ENCODE measurements around the gene ZRANB1. TPM values are rescaled to one million over a fixed set of nuclear protein-coding genes. Genes with fewer than 3 reads are reported as not detected.

Gene ZRANB1
- total and polyA plus RNA-seq, 2 donors from 2014 or later: 8.9 to 17.5 TPM

DNA sequence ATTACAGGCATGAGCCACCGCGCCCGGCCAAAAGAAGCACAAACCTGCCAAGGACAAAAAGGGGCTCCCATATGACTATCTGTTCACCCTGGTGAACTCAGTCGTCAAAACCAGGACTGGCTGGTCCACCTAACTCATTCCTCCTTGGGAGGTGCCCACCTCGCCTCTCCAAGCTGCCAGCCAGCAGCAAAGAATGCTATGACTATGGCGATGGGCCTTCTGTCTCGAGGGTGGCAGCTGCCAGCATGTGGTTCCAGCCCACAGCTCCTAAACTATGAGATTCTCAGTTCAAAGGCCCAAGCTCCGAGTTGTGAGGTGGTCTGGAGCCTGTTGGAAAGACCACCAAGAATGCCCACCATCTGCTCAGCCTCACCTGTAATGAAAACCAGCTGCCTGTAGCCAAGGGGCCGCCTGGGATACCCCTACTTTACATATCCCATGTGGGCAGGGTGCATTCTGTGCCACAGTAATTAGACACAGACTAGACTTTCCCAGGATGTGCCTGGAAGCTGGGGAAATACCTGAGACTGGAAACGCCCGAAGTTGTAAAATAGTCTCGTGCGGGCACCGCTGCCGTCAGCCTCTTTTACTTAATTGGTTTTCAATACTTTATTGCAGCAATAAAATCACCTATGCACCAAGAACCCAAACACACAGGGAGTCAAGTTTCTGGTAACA lies 71.1 kb downstream of the ZRANB1 start:
- Histone ChIP-seq H3K4me3 (ENCODE audit: low read length in 3 of 3) (no peak overlapping the region), H3K27me3 (ENCODE audit: control insufficient read depth, insufficient read depth, low read length) (no peaks in the 10 kb centered on the region), H3K9ac (ENCODE audit: low read length in 3 of 3) (no peak overlapping the region), H3K27ac (ENCODE audit: low read depth in 2 of 2, low read length in 2 of 2) (no peak overlapping the region), H3K36me3 (ENCODE audit: control insufficient read depth in 2 of 3, insufficient read depth in 3 of 3, low read length in 3 of 3) (peaks cover 0 to 4% (median 2%) of the 10 kb centered on the region in 3 donors), H3K4me1 (ENCODE audit: control insufficient read depth in 2 of 3, insufficient read depth in 2 of 3, low read depth in 1 of 3, low read length in 3 of 3) (peaks cover 0 to 40% (median 22%) of the 10 kb centered on the region in 3 donors), H3K9me3 (ENCODE audit: control insufficient read depth in 2 of 3, insufficient read depth in 1 of 3, low read length in 3 of 3) (no peaks in the 10 kb centered on the region)
- DNase-seq: peak in 1 of 5 donors; percentile 35
- TF ChIP-seq, protein P1, sequence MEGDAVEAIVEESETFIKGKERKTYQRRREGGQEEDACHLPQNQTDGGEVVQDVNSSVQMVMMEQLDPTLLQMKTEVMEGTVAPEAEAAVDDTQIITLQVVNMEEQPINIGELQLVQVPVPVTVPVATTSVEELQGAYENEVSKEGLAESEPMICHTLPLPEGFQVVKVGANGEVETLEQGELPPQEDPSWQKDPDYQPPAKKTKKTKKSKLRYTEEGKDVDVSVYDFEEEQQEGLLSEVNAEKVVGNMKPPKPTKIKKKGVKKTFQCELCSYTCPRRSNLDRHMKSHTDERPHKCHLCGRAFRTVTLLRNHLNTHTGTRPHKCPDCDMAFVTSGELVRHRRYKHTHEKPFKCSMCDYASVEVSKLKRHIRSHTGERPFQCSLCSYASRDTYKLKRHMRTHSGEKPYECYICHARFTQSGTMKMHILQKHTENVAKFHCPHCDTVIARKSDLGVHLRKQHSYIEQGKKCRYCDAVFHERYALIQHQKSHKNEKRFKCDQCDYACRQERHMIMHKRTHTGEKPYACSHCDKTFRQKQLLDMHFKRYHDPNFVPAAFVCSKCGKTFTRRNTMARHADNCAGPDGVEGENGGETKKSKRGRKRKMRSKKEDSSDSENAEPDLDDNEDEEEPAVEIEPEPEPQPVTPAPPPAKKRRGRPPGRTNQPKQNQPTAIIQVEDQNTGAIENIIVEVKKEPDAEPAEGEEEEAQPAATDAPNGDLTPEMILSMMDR (IDR thresholded peaks at IDR 0.05; ENCODE audit: borderline replicate concordance, extremely low read depth, insufficient read depth): no peak
- no peak for FAIRE-seq
- intact Hi-C loops (cut with DNase I): no loop called here

DNA sequence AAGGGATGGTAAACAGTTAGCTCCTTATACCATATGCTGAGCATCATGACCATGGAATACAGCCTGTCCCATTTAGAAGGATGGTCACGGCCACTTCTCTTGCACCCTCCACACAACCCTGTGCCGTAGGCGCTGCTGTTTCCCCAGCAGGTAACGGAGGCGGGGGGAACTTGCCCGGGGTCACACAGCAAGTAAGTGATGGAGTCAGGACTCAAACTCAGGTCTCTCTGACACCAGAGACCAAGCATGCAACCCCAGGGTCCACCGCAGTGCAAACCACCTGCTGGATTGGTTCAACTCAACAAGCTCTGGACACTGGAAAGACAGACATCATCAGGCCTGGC lies 71.6 kb downstream of the ZRANB1 start:
- Histone ChIP-seq H3K27ac (ENCODE audit: low read depth in 2 of 2, low read length in 2 of 2) (no peak overlapping the region), H3K9ac (ENCODE audit: low read length in 3 of 3) (no peak overlapping the region), H3K4me3 (ENCODE audit: low read length in 3 of 3) (no peak overlapping the region), H3K4me1 (ENCODE audit: control insufficient read depth in 2 of 3, insufficient read depth in 2 of 3, low read depth in 1 of 3, low read length in 3 of 3) (peaks cover 0 to 41% (median 22%) of the 10 kb centered on the region in 3 donors), H3K9me3 (ENCODE audit: control insufficient read depth in 2 of 3, insufficient read depth in 1 of 3, low read length in 3 of 3) (no peaks in the 10 kb centered on the region), H3K36me3 (ENCODE audit: control insufficient read depth in 2 of 3, insufficient read depth in 3 of 3, low read length in 3 of 3) (peaks cover 0 to 4% (median 2%) of the 10 kb centered on the region in 3 donors), H3K27me3 (ENCODE audit: control insufficient read depth, insufficient read depth, low read length) (no peaks in the 10 kb centered on the region)
- TF ChIP-seq, protein P1 (IDR thresholded peaks at IDR 0.05; ENCODE audit: borderline replicate concordance, extremely low read depth, insufficient read depth): no peak
- DNase-seq (peak in 1 of 5 donors; percentile 50), FAIRE-seq (no peak)
- intact Hi-C loops (cut with DNase I): no loop called here

DNA sequence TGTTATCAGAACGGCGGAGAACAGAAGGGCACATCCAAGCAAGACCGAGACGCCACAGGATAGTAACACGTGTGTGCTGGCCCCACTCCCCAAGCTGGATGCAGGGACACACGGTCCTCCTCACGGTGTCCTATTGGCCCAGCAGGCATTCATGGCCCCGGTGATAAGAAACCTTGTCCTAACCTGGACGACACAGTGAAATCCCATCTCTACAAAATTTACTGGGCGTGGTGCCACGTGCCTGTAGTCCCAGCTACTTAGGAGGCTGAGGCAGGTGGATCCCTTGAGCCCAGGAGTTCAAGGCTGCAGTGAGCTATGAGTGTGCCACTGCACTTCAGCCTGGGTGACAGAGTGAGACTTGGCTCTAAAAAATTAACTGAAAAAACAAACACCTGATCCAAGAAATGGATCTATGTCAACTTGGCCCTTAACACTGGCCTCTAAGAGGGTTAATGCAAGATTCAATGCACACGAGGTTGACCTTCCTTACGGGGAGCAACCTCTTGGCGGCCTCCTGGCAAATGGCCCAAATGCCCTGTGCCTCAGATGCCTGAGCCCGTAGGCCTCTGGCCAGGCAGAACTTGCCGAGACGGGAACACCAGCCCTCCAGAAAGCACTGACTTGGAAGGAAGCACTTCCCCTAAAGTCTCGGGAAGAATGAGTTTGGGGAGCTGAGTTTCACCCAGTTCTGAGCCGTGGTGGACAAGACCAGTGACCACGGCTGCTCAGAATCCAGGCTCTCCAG lies 72.3 kb downstream of the ZRANB1 start:
- TF ChIP-seq, protein P1 (IDR thresholded peaks at IDR 0.05; ENCODE audit: borderline replicate concordance, extremely low read depth, insufficient read depth): no peak
- Histone ChIP-seq H3K27ac (ENCODE audit: low read depth in 2 of 2, low read length in 2 of 2) (peak overlapping the region; percentile 37 to 87), H3K36me3 (ENCODE audit: control insufficient read depth in 2 of 3, insufficient read depth in 3 of 3, low read length in 3 of 3) (peaks cover 0 to 4% (median 2%) of the 10 kb centered on the region in 3 donors), H3K9ac (ENCODE audit: low read length in 3 of 3) (peak overlapping the region in 1 of 3 donors; percentile 63), H3K9me3 (ENCODE audit: control insufficient read depth in 2 of 3, insufficient read depth in 1 of 3, low read length in 3 of 3) (no peaks in the 10 kb centered on the region), H3K4me3 (ENCODE audit: low read length in 3 of 3) (no peak overlapping the region), H3K27me3 (ENCODE audit: control insufficient read depth, insufficient read depth, low read length) (no peaks in the 10 kb centered on the region), H3K4me1 (ENCODE audit: control insufficient read depth in 2 of 3, insufficient read depth in 2 of 3, low read depth in 1 of 3, low read length in 3 of 3) (peaks cover 0 to 44% (median 27%) of the 10 kb centered on the region in 3 donors)
- FAIRE-seq (no peak), DNase-seq (peak in 1 of 5 donors; percentile 72)
- intact Hi-C loops (cut with DNase I): no loop called here
